GM10266 (cell line): ENCODE measurements around the gene INAFM1.

Experiments
- DNase-seq: peaks from one replicate; pipeline ENCODE4 v3.0.0; 2012; ENCODE audit errors: extremely low spot score
- TF ChIP-seq, protein P1 (sequence below): IDR thresholded peaks from 2 replicates; pipeline ENCODE4 v1.5.1; 2012; ENCODE audit warnings: mild to moderate bottlenecking, low read depth; ENCODE audit not compliant: control insufficient read depth, insufficient read depth; ENCODE audit errors: missing control alignments

Gene INAFM1

GRCh38 chr19:47239152-47239551 is 35.5 kb upstream of the INAFM1 start:
- no peak for DNase-seq
- TF ChIP-seq, protein P1, sequence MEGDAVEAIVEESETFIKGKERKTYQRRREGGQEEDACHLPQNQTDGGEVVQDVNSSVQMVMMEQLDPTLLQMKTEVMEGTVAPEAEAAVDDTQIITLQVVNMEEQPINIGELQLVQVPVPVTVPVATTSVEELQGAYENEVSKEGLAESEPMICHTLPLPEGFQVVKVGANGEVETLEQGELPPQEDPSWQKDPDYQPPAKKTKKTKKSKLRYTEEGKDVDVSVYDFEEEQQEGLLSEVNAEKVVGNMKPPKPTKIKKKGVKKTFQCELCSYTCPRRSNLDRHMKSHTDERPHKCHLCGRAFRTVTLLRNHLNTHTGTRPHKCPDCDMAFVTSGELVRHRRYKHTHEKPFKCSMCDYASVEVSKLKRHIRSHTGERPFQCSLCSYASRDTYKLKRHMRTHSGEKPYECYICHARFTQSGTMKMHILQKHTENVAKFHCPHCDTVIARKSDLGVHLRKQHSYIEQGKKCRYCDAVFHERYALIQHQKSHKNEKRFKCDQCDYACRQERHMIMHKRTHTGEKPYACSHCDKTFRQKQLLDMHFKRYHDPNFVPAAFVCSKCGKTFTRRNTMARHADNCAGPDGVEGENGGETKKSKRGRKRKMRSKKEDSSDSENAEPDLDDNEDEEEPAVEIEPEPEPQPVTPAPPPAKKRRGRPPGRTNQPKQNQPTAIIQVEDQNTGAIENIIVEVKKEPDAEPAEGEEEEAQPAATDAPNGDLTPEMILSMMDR = no peak

GRCh38 chr19:47239610-47240296 is 34.9 kb upstream of the INAFM1 start:
- TF ChIP-seq, protein P1 = no peak
- peak; percentile 58 for DNase-seq

- DNase-seq = no peak
- TF ChIP-seq, protein P1 = no peak
These were observed 34.1 kb upstream of the INAFM1 start for GRCh38 chr19:47240556-47240955.

- TF ChIP-seq, protein P1 = no peak
- DNase-seq = peak; percentile 90
These were observed 33.4 kb upstream of the INAFM1 start for GRCh38 chr19:47240996-47241918.

GRCh38 chr19:47241919-47242577 is 32.6 kb upstream of the INAFM1 start:
- TF ChIP-seq, protein P1 = no peak
- DNase-seq = no peak

DNA sequence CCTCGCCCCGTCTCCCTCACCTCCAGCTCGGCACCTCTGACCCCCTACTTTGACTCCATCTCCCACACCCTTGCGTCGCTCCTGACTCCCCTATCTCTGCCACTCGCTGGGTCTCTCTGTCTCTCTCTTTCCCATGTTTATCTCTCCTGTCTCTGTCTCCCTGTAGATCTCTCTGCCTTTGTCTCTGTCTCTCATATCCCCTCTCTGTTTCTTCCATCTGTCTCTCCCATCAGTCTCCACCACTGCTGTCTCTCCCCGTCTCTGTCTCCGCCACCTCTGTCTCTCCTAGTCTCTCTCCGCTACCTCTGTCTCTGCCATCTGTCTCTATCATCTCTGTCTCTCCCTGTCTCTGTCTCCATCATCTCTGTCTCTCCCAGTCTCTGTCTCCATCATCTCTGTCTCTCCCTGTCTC is 31.3 kb upstream of the INAFM1 start:
- no peak for DNase-seq
- TF ChIP-seq, protein P1 = no peak
